Right cardiac atrium (tissue), 5 donors: ENCODE data around the gene FGD5. TPM values are rescaled to one million over a fixed set of nuclear protein-coding genes. Genes with fewer than 3 reads are reported as not detected.
"Not testable (repeated sequence)": the region's sequence is repeated elsewhere in the genome, so short reads cannot be mapped to it uniquely, and the experiment has no call there.

Experiments used
- ATAC-seq, 2 donors: fragments of 200-7000 bp; cut with Tn5 transposase; one replicate each; pipeline versions ENCODE4 v1.8.0 to v1.9.1; 2020; ENCODE audit warnings: moderate library complexity in 2 of 2, mild to moderate bottlenecking in 1 of 2
- DNase-seq, 3 donors: peaks; one replicate each; pipeline ENCODE4 v3.0.0-alpha.2; 2020
- H3K27ac ChIP-seq: one replicate; pipeline ENCODE4 v1.5.1; 2013; ENCODE audit warnings: mild to moderate bottlenecking, low read length, control low read depth, moderate library complexity
- H3K27me3 ChIP-seq: one replicate; pipeline ENCODE4 v1.6.1; 2013; ENCODE audit not compliant: control insufficient read depth, insufficient read depth
- H3K4me1 ChIP-seq: one replicate; pipeline ENCODE4 v1.6.1; 2013; ENCODE audit warnings: low read length; ENCODE audit not compliant: control insufficient read depth, insufficient read depth
- H3K4me3 ChIP-seq: one replicate; pipeline ENCODE4 v1.5.1; 2013; ENCODE audit warnings: low read length, control low read depth
- H3K9me3 ChIP-seq: one replicate; pipeline ENCODE4 v1.6.1; 2013; ENCODE audit warnings: low read length; ENCODE audit not compliant: control insufficient read depth
- WGBS: extraction: QIAGEN DNeasy Blood & Tissue Kit; methylation state at CpG from one replicate; pipeline ENCODE4 v1.1.7; 2013; 5-methylcytosine and 5-hydroxymethylcytosine counted together
- intact Hi-C, 4 donors: fragments of 100-400 bp; cut with DNase I; formaldehyde crosslinking; loops; one replicate each; pipeline versions ENCODE4 v1.11.0 to v1.14.0; 2022 to 2023
- polyA plus RNA-seq: library from polyadenylated mRNA; stranded (reverse); fragments of 200-250 nt; gene quantifications from one replicate; pipeline ENCODE4 v1.2.3, GENCODE V29; 2013
- total RNA-seq, 4 donors: library from RNA; stranded (reverse); fragmentation: NEBNext Ultra II Directional; extraction: Animal tissue kit (Norgen Biotek cat#: 25700); gene quantifications; one replicate each; pipeline ENCODE4 v1.2.1, GENCODE V29; 2021
- donor health status: healthy with polysubstance abuse.
- donor health status: DM: no; HTN: yes; CAD: no.
- donor health status: DM: no; HTN: no; CAD: no.
- donor health status: DM: no; HTN: yes; CAD: no; lungs with severe emphysema.
- donor health status: DM: yes; HTN: yes; CAD: no.

The FGD5 gene
- total and polyA plus RNA-seq, 5 donors = 8.6 to 30.5 (median 21.2) TPM

DNA sequence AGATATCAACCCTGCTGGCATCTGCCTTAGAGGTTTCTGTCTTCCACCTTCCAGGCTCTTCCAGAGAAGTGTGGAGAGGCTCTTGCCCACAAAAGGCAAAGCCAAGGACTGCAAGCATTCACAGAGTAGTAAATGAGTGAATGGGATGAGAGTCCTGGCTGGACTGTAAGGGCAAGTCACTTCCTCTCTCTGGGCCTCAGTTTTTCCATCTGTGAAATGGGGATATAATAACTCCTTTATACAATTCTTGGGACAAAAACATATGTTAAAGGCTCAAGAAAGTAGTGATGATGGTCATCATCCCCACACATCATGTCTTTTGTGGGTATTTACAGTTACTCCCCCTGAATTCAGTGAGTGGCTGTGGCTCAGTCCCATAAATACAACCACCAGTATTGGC is 10.7 kb upstream of the FGD5 start:
- H3K4me1 ChIP-seq = peaks cover 5% of the 10 kb centered on the region
- intact Hi-C loops = no loop called here
- no peaks in the 10 kb centered on the region for H3K27me3 ChIP-seq
- no peak for DNase-seq
- H3K4me3 ChIP-seq = no peak overlapping the region
- no peak overlapping the region for H3K27ac ChIP-seq
- H3K9me3 ChIP-seq = no peaks in the 10 kb centered on the region
- ATAC-seq = no peak

DNA sequence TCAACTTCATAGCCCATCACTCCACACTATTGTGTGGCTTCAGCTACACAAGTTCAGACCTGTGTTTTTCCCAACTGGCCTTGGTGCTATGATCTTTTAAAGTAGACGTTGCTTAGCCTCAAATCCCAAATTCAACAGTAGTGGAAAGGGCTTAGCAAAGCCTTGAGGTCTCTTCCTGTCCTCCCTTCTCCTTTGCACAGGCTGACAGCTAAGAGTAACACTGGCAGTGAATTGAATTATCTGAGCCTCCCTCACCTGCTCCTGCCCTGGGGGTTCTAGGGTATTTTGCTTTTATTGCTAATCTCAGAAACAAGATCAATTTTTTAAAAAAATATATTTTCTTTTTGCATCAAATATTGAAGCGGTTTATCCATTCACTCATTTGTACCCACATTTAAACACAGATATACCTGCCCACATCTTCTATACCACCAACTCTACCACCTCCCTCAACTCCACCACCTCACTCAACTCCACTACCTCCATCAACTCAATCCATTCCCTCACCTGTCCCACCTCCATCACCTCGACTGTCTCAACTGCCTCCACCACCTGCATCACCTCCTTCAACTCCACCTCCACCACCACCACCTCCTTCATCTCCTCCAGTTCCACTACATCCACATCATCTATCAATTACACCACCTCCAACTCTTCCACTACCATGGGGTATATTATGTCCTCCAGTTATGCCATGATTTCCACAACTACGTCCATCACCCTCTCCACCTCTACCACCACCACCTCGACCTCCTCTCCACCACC is 10.1 kb upstream of the FGD5 start:
- no peaks in the 10 kb centered on the region for H3K27me3 ChIP-seq

DNA sequence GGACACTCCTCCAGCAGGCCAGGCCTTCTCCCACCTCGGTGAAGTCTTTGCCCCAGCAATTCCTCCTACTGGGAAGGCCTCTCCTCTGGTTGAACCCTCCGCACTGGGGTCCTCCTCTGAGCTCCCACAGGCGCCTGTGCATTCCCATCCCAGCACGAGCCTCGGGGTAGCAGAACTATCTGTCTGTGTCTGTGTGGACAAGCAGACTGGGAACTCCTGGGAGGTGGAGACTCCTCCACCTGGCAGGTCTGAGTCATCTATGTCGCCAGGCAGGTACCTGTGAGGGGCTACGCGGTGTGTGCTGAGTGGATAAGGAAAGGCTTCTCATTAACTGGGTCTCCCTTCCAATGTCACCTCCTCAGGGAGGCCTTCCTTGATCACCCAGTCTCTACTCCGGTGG is 9.2 kb upstream of the FGD5 start:
- not testable (repeated sequence) for ATAC-seq, H3K4me1 ChIP-seq, H3K27me3 ChIP-seq, H3K27ac ChIP-seq, H3K9me3 ChIP-seq, DNase-seq
- intact Hi-C loops = loop anchor here in 1 of 4 donors (5.0 kb wide), 1 partner anchor 48 kb away; no protein-coding TSS in a partner anchor
- H3K4me3 ChIP-seq = peak overlapping the region; percentile 66
- 70% methylated on average over 9 of the region's 9 CpGs for WGBS

More for the DNA sequence above, 10.1 kb upstream of the FGD5 start:
- Histone ChIP-seq H3K4me1 (peaks cover 5% of the 10 kb centered on the region), H3K4me3 (no peak overlapping the region), H3K27ac (no peak overlapping the region), H3K9me3 (no peaks in the 10 kb centered on the region)
- no peak for DNase-seq
- intact Hi-C loops = no loop called here
- 83% methylated on average over 5 of the region's 5 CpGs for WGBS
- ATAC-seq = no peak

DNA sequence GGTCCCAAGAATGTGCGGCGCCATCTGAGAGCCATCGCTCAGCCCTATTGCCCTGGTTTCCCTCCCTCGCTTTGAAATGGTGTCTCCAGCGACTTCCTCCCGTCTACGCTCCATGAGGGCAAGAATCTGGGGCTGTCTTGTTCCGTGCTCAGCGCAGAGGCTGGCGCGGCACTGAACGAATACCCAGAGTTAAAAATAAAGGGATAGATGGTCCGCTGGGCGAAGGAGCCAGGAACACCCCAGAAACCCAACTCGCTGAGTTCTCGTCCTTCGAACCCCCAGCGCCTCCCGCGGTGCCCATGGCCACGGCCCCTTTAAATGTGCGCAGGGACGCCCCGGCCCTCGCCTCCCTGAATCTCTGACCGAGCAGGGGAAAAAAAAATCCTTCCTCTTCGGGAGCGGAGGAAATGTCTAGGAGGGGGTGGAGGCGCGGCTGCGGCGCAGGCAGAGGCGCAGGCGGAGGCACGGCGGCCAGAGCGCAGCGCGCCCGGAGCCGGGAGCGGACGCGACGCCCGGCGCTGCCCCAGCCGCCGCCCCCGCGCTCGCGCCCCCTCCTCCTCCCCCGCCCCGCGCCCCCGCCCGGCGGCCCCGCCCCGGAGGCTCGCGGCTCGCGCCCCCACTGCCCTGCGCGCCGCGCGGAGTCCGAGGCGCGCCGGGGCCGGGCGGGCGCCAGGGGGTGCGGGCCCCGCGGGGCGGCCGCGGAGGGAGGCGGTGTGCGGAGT is 8.5 kb upstream of the FGD5 start:
- peak; percentile 74 to 82 for ATAC-seq
- intact Hi-C loops = loop anchor here in 1 of 4 donors (5.0 kb wide), 1 partner anchor 47 kb away; no protein-coding TSS in a partner anchor
- Histone ChIP-seq H3K27me3 (no peaks in the 10 kb centered on the region), H3K4me3 (peak overlapping the region; percentile 66), H3K9me3 (no peaks in the 10 kb centered on the region), H3K4me1 (peaks cover 5% of the 10 kb centered on the region), H3K27ac (peak overlapping the region; percentile 81)
- WGBS = 3% methylated on average over 81 of the region's 85 CpGs
- peak; percentile 76 to 87 (median 86) for DNase-seq

DNA sequence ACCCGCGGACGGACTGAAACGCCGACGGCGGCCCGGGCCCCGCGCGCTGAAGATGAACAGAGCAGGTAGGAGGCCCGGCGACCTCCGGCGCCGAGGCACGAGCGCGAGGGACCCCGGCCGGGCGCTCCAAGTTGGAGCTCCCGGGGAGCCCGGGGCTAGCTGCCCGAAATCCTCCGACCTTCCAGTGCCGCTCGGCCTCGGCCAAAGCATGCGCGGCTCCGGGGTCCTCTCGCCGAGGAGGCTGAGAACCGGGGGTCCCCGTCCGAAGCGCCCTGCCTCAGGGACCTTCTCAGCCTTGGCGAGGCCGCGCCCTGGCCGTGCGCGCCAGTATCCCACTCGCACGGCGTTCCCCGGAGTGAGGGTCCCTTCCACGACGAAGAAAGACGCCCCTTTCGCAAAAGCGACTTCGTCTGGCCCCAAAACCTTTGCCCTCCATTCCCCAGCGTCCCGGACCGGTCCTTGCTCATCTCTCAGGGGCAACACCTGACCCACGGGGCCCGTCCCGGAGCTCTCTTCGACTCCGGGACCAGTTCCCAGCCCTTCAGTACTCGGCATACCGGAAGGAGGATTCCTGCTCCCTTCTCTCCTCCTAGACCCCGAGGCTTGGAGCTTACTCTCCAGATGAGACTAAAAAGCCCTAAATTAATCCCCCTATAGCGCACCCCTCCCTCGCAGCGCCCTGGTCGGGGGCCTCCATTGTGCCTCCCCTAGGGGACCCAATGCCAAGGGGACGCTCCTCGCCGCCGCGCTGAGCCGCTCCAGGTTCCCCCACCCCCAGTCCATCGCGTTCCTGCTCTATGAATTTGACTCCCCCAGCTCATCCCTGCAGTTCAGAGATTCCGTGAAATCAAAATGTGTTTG is 7.7 kb upstream of the FGD5 start:
- peak overlapping the region; percentile 81 for H3K27ac ChIP-seq
- intact Hi-C loops = loop anchor here in 1 of 4 donors (5.0 kb wide), 1 partner anchor 46 kb away; no protein-coding TSS in a partner anchor
- no peaks in the 10 kb centered on the region for H3K9me3 ChIP-seq
- WGBS = 1% methylated on average over 78 of the region's 78 CpGs
- H3K4me1 ChIP-seq = peaks cover 4% of the 10 kb centered on the region
- peak overlapping the region; percentile 66 for H3K4me3 ChIP-seq
- DNase-seq = peak in 2 of 3 donors; percentile 64 to 71
- no peaks in the 10 kb centered on the region for H3K27me3 ChIP-seq
- ATAC-seq = peak; percentile 39 to 40

DNA sequence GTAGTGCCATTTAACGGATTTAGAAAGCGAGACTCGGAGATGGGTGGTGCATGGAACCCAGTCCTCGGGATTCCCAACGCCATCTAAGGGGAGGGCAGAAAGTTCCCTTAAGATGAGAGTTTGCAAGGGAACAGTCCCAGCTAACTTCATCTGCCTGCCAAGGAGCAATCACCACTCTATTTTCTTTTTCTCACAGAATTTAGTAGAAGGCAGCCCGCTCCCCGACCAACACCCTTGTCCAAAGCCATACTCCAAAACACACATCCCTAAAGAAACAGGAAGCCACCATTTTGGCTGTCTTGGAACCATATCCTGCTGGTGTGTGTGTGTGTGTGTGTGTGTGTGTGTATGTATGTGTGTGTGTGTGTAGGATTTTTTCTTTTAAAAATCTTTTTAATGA is 7.1 kb upstream of the FGD5 start:
- ATAC-seq (peak; percentile 54 to 58), DNase-seq (peak in 1 of 3 donors; percentile 76)
- Histone ChIP-seq H3K4me3 (peak overlapping the region; percentile 66), H3K4me1 (peaks cover 4% of the 10 kb centered on the region), H3K27me3 (no peaks in the 10 kb centered on the region), H3K27ac (peak overlapping the region; percentile 81), H3K9me3 (no peaks in the 10 kb centered on the region)
- intact Hi-C loops = loop anchor here in 1 of 4 donors (5.0 kb wide), 1 partner anchor 46 kb away; no protein-coding TSS in a partner anchor
- 23% methylated on average over 7 of the region's 7 CpGs for WGBS

DNA sequence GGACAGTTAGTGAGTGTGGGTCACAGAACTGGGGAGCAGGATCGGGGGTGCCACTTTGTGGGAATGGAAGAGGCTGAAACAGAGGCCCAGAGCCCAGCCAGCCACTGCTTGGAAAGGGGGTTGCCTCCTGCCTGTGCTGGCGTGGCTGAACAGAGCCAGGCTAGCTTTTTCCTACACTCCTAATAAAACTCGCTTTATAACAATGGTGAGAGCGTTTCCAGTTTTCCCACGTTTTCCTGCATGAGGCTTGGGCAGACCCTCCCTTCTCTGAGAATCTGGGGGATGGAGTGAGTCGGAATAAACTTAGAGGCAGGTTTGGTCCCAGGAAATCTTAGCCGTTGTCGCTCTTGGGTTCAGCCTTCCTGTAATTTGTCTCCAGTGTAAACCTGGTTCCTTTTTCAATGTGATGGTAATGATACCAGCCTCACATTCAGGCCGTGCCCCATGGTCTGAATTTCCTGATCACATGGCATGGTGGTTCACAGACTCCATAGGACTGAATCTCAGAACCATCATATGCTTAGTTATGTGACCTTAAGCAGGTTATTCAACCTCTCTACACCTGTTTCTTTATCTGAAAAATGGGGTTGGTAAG is 6.5 kb upstream of the FGD5 start:
- 34% methylated on average over 9 of the region's 9 CpGs for WGBS
- H3K4me1 ChIP-seq = peaks cover 4% of the 10 kb centered on the region
- H3K27me3 ChIP-seq = no peaks in the 10 kb centered on the region
- H3K27ac ChIP-seq = peak overlapping the region; percentile 81
- intact Hi-C loops = loop anchor here in 1 of 4 donors (5.0 kb wide), 1 partner anchor 45 kb away; no protein-coding TSS in a partner anchor
- ATAC-seq (peak; percentile 2 to 8), DNase-seq (no peak)
- H3K9me3 ChIP-seq = no peaks in the 10 kb centered on the region
- H3K4me3 ChIP-seq = peak overlapping the region; percentile 66

DNA sequence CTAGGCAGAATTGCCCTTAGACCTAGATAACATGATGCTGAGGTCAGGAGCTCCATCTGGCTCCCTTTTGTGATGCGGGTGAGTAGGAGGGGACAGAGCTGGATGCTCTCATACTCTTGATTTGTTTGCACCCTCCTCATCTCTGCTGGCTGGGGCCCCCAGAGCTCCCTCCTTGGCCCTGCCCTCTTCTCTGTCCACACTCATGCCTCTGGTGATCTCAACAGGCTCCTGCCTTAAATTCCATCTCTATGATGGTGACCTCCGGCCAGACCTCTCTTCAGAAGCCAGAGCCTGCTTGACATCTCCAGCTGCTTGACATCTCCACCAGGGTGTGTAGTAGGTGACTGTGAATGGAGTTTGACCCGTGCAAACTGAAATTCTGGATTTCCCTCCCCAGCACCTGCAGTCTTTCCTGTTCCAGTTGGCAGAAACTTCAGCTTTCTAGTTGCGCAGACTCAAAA is 4.3 kb upstream of the FGD5 start:
- no peak for ATAC-seq
- no peak for DNase-seq
- no peaks in the 10 kb centered on the region for H3K9me3 ChIP-seq
- H3K4me3 ChIP-seq = no peak overlapping the region
- no peaks in the 10 kb centered on the region for H3K27me3 ChIP-seq
- H3K27ac ChIP-seq = no peak overlapping the region
- H3K4me1 ChIP-seq = peaks cover 4% of the 10 kb centered on the region
- intact Hi-C loops = loop anchor here in 1 of 4 donors (5.0 kb wide), 1 partner anchor 43 kb away; no protein-coding TSS in a partner anchor
- WGBS = 48% methylated on average over 4 of the region's 4 CpGs

DNA sequence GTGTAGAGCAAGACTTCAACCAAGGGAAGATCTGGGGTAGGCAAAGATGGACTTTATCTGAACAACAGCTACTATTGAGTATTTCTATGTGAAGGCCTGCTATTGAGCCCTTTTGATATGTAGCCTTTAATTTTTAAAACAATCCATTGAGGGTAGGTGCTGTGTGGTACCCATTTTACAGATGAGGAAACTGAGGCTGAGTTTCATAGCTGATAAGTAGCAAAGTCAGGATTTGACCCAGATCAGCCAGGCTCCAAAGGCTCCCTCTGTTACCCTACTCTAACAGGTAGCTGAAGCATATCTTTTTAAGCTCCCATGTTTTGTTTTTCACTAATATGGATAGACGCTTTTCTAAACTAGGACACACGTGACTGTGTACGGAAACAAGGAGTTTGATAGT is 2.4 kb upstream of the FGD5 start:
- ATAC-seq (no peak), DNase-seq (no peak)
- H3K4me1 ChIP-seq = peaks cover 2% of the 10 kb centered on the region
- intact Hi-C loops = no loop called here
- WGBS = 95% methylated on average over 3 of the region's 3 CpGs
- H3K27ac ChIP-seq = no peak overlapping the region
- H3K27me3 ChIP-seq = no peaks in the 10 kb centered on the region
- H3K4me3 ChIP-seq = no peak overlapping the region
- no peaks in the 10 kb centered on the region for H3K9me3 ChIP-seq

DNA sequence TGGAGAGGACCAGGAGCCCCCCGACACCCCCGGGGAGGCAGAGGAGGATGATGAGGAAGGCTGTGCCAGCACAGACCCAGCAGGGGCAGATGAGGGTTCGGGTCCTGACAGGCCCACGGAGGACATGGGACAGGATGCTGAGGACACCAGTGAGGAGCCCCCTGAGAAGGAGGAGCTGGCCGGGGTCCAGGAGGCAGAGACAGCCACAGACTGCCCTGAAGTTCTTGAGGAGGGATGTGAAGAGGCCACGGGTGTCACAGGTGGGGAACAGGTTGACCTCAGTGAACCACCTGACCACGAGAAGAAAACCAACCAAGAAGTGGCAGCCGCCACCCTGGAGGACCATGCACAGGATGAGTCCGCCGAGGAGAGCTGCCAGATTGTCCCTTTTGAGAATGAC is 909 bp downstream of the FGD5 start:
- Histone ChIP-seq H3K4me1 (peaks cover 5% of the 10 kb centered on the region), H3K27me3 (no peaks in the 10 kb centered on the region), H3K4me3 (no peak overlapping the region), H3K9me3 (no peaks in the 10 kb centered on the region), H3K27ac (no peak overlapping the region)
- DNase-seq (peak in 2 of 3 donors; percentile 45 to 49), ATAC-seq (no peak)
- intact Hi-C loops = no loop called here
- 82% methylated on average over 10 of the region's 10 CpGs for WGBS
